ENCODE measurements around the gene ARSG.

ARSG gene

GRCh38 chr17:68450801-68451200 is 159.5 kb downstream of the ARSG start:
- Histone ChIP-seq H3K79me2 (ENCODE audit: control insufficient read depth, low read length) (no peaks in the 10 kb centered on the region), H3K36me3 (ENCODE audit: control insufficient read depth, low read length) (no peaks in the 10 kb centered on the region), H3K9me3 (ENCODE audit: control insufficient read depth, insufficient read depth, low read length) (no peaks in the 10 kb centered on the region), H3K27me3 (ENCODE audit: control insufficient read depth, low read length) (no peaks in the 10 kb centered on the region), H4K20me1 (ENCODE audit: control insufficient read depth, insufficient read depth, low read depth, low read length) (no peaks in the 10 kb centered on the region), H3K9me2 (replicated peaks; ENCODE audit: control insufficient read depth, low read length) (no peaks in the 10 kb centered on the region), H3K4me2 (ENCODE audit: low read length) (no peak overlapping the region), H3F3A (ENCODE audit: control insufficient read depth, insufficient read depth) (no peaks in the 10 kb centered on the region), H3K4me1 (ENCODE audit: control insufficient read depth, low read length) (0 out of 2 replicates have a peak, but pooled peaks cover 5% of the 10 kb centered on the region), H3K4me3 (ENCODE audit: low read length) (no peak overlapping the region), H3K27ac (ENCODE audit: low read depth, low read length) (no peak overlapping the region)
- TF ChIP-seq EZH2phosphoT487 (IDR thresholded peaks at IDR 0.05; ENCODE audit: borderline replicate concordance, low read length): no peak

- Histone ChIP-seq H3K79me2 (ENCODE audit: control insufficient read depth, low read length) (no peaks in the 10 kb centered on the region), H3K4me2 (ENCODE audit: low read length) (no peak overlapping the region), H3K27me3 (ENCODE audit: control insufficient read depth, low read length) (no peaks in the 10 kb centered on the region), H3K36me3 (ENCODE audit: control insufficient read depth, low read length) (no peaks in the 10 kb centered on the region), H3K4me1 (ENCODE audit: control insufficient read depth, low read length) (peaks cover 9% of the 10 kb centered on the region), H3F3A (ENCODE audit: control insufficient read depth, insufficient read depth) (no peaks in the 10 kb centered on the region), H3K4me3 (ENCODE audit: low read length) (no peak overlapping the region), H3K9me3 (ENCODE audit: control insufficient read depth, insufficient read depth, low read length) (no peaks in the 10 kb centered on the region), H3K27ac (ENCODE audit: low read depth, low read length) (no peak overlapping the region), H3K9me2 (replicated peaks; ENCODE audit: control insufficient read depth, low read length) (no peaks in the 10 kb centered on the region), H4K20me1 (ENCODE audit: control insufficient read depth, insufficient read depth, low read depth, low read length) (no peaks in the 10 kb centered on the region)
- TF ChIP-seq EZH2phosphoT487 (IDR thresholded peaks at IDR 0.05; ENCODE audit: borderline replicate concordance, low read length): no peak
- no peak for TF ChIP-seq CTCF (IDR thresholded peaks at IDR 0.05; ENCODE audit: low read depth, low read length, poor library complexity, severe bottlenecking)
Measured at GRCh38 chr17:68451670-68452354, 160.5 kb downstream of the ARSG start.

GRCh38 chr17:68452724-68453290 is 161.5 kb downstream of the ARSG start:
- TF ChIP-seq CTCF (IDR thresholded peaks at IDR 0.05; ENCODE audit: low read depth, low read length, poor library complexity, severe bottlenecking): no peak
- TF ChIP-seq EZH2phosphoT487 (IDR thresholded peaks at IDR 0.05; ENCODE audit: borderline replicate concordance, low read length): no peak

GRCh38 chr17:68453991-68454665 is 162.8 kb downstream of the ARSG start:
- Histone ChIP-seq H3K36me3 (ENCODE audit: control insufficient read depth, low read length) (no peaks in the 10 kb centered on the region), H4K20me1 (ENCODE audit: control insufficient read depth, insufficient read depth, low read depth, low read length) (no peaks in the 10 kb centered on the region), H3K27ac (ENCODE audit: low read depth, low read length) (no peak overlapping the region), H3F3A (ENCODE audit: control insufficient read depth, insufficient read depth) (peaks cover 4% of the 10 kb centered on the region; the same call in 1 of the 2 replicates), H3K79me2 (ENCODE audit: control insufficient read depth, low read length) (no peaks in the 10 kb centered on the region), H3K4me2 (ENCODE audit: low read length) (no peak overlapping the region), H3K27me3 (ENCODE audit: control insufficient read depth, low read length) (0 out of 2 replicates have a peak, but pooled peaks cover 5% of the 10 kb centered on the region), H3K9me2 (replicated peaks; ENCODE audit: control insufficient read depth, low read length) (no peaks in the 10 kb centered on the region), H3K4me1 (ENCODE audit: control insufficient read depth, low read length) (peaks cover 24% of the 10 kb centered on the region), H3K9me3 (ENCODE audit: control insufficient read depth, insufficient read depth, low read length) (no peaks in the 10 kb centered on the region), H3K4me3 (ENCODE audit: low read length) (no peak overlapping the region)
- TF ChIP-seq CTCF (IDR thresholded peaks at IDR 0.05; ENCODE audit: low read depth, low read length, poor library complexity, severe bottlenecking): no peak
- TF ChIP-seq EZH2phosphoT487 (IDR thresholded peaks at IDR 0.05; ENCODE audit: borderline replicate concordance, low read length): no peak

More at GRCh38 chr17:68452724-68453290, 161.5 kb downstream of the ARSG start:
- H3K9me3 ChIP-seq (ENCODE audit: control insufficient read depth, insufficient read depth, low read length): no peaks in the 10 kb centered on the region
- no peaks in the 10 kb centered on the region for H4K20me1 ChIP-seq (ENCODE audit: control insufficient read depth, insufficient read depth, low read depth, low read length)
- no peak overlapping the region for H3K4me3 ChIP-seq (ENCODE audit: low read length)
- no peaks in the 10 kb centered on the region for H3K36me3 ChIP-seq (ENCODE audit: control insufficient read depth, low read length)
- no peak overlapping the region for H3K4me2 ChIP-seq (ENCODE audit: low read length)
- H3K79me2 ChIP-seq (ENCODE audit: control insufficient read depth, low read length): no peaks in the 10 kb centered on the region
- no peaks in the 10 kb centered on the region for H3K9me2 ChIP-seq (replicated peaks; ENCODE audit: control insufficient read depth, low read length)
- H3F3A ChIP-seq (ENCODE audit: control insufficient read depth, insufficient read depth): no peaks in the 10 kb centered on the region
- no peaks in the 10 kb centered on the region for H3K27me3 ChIP-seq (ENCODE audit: control insufficient read depth, low read length)
- H3K27ac ChIP-seq (ENCODE audit: low read depth, low read length): no peak overlapping the region
- H3K4me1 ChIP-seq (ENCODE audit: control insufficient read depth, low read length): peaks cover 11% of the 10 kb centered on the region
